ENCODE data around the gene TBC1D16. TPM values are rescaled to one million over a fixed set of nuclear protein-coding genes. Genes with fewer than 3 reads are reported as not detected.

The TBC1D16 gene
- total and polyA plus RNA-seq, 10 of the 15 experiments (the other 5 are each of a cell fraction or from before 2014, with no cell fraction given): 0.01 to 0.13 (median 0.06) TPM; not detected in 3

GRCh38 chr17:79887451-79887991, 148.2 kb downstream of the TBC1D16 start (continued):
- TF ChIP-seq CHD1 (IDR thresholded peaks at IDR 0.05; ENCODE audit: low read depth, low read length) (no peak), NFYA (IDR thresholded peaks at IDR 0.05; ENCODE audit: borderline replicate concordance, low read depth, low read length) (no peak), GABPA (IDR thresholded peaks at IDR 0.05; ENCODE audit: low read depth) (no peak), ATF7 (IDR thresholded peaks at IDR 0.05; ENCODE audit: low read depth) (no peak), CREB1 (IDR thresholded peaks at IDR 0.05; ENCODE audit: low read depth) (no peak), RAD21 (IDR thresholded peaks at IDR 0.05; ENCODE audit: insufficient read depth, low read depth, low read length) (no peak), BMI1 (IDR thresholded peaks at IDR 0.05; ENCODE audit: borderline replicate concordance) (no peak)
- TF ChIP-seq, protein P1, sequence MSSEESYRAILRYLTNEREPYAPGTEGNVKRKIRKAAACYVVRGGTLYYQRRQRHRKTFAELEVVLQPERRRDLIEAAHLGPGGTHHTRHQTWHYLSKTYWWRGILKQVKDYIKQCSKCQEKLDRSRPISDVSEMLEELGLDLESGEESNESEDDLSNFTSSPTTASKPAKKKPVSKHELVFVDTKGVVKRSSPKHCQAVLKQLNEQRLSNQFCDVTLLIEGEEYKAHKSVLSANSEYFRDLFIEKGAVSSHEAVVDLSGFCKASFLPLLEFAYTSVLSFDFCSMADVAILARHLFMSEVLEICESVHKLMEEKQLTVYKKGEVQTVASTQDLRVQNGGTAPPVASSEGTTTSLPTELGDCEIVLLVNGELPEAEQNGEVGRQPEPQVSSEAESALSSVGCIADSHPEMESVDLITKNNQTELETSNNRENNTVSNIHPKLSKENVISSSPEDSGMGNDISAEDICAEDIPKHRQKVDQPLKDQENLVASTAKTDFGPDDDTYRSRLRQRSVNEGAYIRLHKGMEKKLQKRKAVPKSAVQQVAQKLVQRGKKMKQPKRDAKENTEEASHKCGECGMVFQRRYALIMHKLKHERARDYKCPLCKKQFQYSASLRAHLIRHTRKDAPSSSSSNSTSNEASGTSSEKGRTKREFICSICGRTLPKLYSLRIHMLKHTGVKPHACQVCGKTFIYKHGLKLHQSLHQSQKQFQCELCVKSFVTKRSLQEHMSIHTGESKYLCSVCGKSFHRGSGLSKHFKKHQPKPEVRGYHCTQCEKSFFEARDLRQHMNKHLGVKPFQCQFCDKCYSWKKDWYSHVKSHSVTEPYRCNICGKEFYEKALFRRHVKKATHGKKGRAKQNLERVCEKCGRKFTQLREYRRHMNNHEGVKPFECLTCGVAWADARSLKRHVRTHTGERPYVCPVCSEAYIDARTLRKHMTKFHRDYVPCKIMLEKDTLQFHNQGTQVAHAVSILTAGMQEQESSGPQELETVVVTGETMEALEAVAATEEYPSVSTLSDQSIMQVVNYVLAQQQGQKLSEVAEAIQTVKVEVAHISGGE (CRISPR knock-in tag; IDR thresholded peaks at IDR 0.05): no peak

DNA sequence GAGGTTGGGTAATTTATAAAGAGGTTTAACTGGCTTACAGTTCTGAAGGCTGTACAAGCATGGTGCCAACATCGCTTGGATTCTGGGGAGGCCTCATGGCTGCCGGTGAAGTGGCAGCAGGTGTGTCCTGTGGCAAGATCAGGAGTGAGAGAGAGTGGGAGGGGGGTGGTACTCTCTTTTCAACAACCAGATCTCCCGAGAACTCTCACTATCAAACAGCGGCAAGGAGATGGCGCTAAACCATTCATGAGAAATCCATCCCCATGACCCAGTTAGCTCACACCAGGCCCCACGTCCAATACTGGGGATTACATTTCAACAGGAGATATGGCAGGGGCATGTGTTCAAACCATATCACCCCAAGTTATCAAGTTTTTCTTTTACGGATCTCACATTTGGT, 152.5 kb downstream of the TBC1D16 start:
- no peaks in the 10 kb centered on the region for H3K9me3 ChIP-seq (replicated peaks; ENCODE audit: control insufficient read depth, insufficient read depth, low read length)
- ATAC-seq (no peak), FAIRE-seq (no peak), DNase-seq (ENCODE audit: low read depth, low spot score) (no peak)
- WGBS (ENCODE audit: insufficient coverage, insufficient replicate concordance, low lambda C conversion rate, missing lambda C conversion rate): 57% methylated on average over 7 of the region's 7 CpGs
- H3K4me2 ChIP-seq (ENCODE audit: control insufficient read depth, insufficient read depth): no peak overlapping the region
- H3K27ac ChIP-seq (ENCODE audit: control insufficient read depth, insufficient read depth): no peak overlapping the region
- in situ Hi-C loops (cut with MboI): no loop called here
- SMC1A ChIA-PET (ENCODE audit: uncharacterized antibody, unreplicated experiment): no interaction called here
- no peaks in the 10 kb centered on the region for H3K36me3 ChIP-seq (ENCODE audit: control insufficient read depth in 2 of 2, insufficient read depth in 2 of 2, low read length in 1 of 2)
- CTCF ChIA-PET: no interaction called here
- H3K4me3 ChIP-seq: no peak overlapping the region
- POLR2A ChIA-PET: no interaction called here
- BruUV-seq (replicated peaks): no TSS peak
- RAD21 ChIA-PET (ENCODE audit: unreplicated experiment): no interaction called here
- no peak overlapping the region for H2AFZ ChIP-seq (ENCODE audit: control insufficient read depth, low read depth, low read length)
- H4K20me1 ChIP-seq (ENCODE audit: control insufficient read depth, insufficient read depth): no peaks in the 10 kb centered on the region
- H3K27me3 ChIP-seq (replicated peaks in 1 of 2; ENCODE audit: control insufficient read depth in 2 of 2, insufficient read depth in 2 of 2, low read length in 1 of 2): no peaks in the 10 kb centered on the region; a peak in 1 of 4 replicates
- TF ChIP-seq SP1 (IDR thresholded peaks at IDR 0.05; ENCODE audit: low read depth, low read length) (no peak), STAT1 (conservative IDR thresholded peaks at IDR 0.05) (no peak), RAD51 (IDR thresholded peaks at IDR 0.05) (no peak), MYC (IDR thresholded peaks at IDR 0.05; ENCODE audit: insufficient read depth, insufficient read length, insufficient replicate concordance, low read length, severe bottlenecking) (no peak), NBN (IDR thresholded peaks at IDR 0.05) (no peak), BCL11A (IDR thresholded peaks at IDR 0.05; ENCODE audit: low read depth, low read length) (no peak), POLR2AphosphoS2 (IDR thresholded peaks at IDR 0.05; ENCODE audit: low read depth, low read length) (no peak)
- TF ChIP-seq, protein P2, sequence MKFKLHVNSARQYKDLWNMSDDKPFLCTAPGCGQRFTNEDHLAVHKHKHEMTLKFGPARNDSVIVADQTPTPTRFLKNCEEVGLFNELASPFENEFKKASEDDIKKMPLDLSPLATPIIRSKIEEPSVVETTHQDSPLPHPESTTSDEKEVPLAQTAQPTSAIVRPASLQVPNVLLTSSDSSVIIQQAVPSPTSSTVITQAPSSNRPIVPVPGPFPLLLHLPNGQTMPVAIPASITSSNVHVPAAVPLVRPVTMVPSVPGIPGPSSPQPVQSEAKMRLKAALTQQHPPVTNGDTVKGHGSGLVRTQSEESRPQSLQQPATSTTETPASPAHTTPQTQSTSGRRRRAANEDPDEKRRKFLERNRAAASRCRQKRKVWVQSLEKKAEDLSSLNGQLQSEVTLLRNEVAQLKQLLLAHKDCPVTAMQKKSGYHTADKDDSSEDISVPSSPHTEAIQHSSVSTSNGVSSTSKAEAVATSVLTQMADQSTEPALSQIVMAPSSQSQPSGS (IDR thresholded peaks at IDR 0.05; ENCODE audit: low read length): no peak
- no peaks in the 10 kb centered on the region for H3K4me1 ChIP-seq (ENCODE audit: control insufficient read depth, insufficient read depth, low read length)
- no peak overlapping the region for H3K9ac ChIP-seq (ENCODE audit: control insufficient read depth, insufficient read depth, low read length)
- intact Hi-C loops (cut with micrococcal nuclease; ENCODE audit: unreplicated experiment): no loop called here
- H3K79me2 ChIP-seq (ENCODE audit: control insufficient read depth, insufficient read depth, low read length): no peaks in the 10 kb centered on the region

Data from GM12878 (cell line).